H9 (cell line): ENCODE results near the gene AZI2. TPM values are rescaled to one million over a fixed set of nuclear protein-coding genes. Genes with fewer than 3 reads are reported as not detected.

Source experiments
- DNase-seq: peaks from one replicate; pipeline ENCODE4 v3.0.0-alpha.2; 2017
- H2AFZ ChIP-seq: one replicate; pipeline ENCODE4 v1.6.1; 2013; ENCODE audit warnings: mild to moderate bottlenecking, low read length, control low read depth, moderate library complexity
- H2AK5ac ChIP-seq: 2 replicates; pipeline ENCODE4 v1.6.1; 2013; ENCODE audit warnings: low read length, control low read depth, mixed read lengths; ENCODE audit not compliant: insufficient read length
- H2BK120ac ChIP-seq: one replicate; pipeline ENCODE4 v1.6.1; 2013; ENCODE audit warnings: low read depth, mild to moderate bottlenecking, low read length, control low read depth, inconsistent platforms; ENCODE audit not compliant: poor library complexity, severe bottlenecking
- H2BK12ac ChIP-seq: 2 replicates; pipeline ENCODE4 v1.6.1; 2013; ENCODE audit warnings: low read length, control low read depth, mixed read lengths, low read depth; ENCODE audit not compliant: insufficient read length
- H2BK15ac ChIP-seq: 2 replicates; pipeline ENCODE4 v1.6.1; 2013; ENCODE audit warnings: low read depth, low read length, control low read depth
- H2BK20ac ChIP-seq: one replicate; pipeline ENCODE4 v1.6.1; 2013; ENCODE audit warnings: low read depth, mild to moderate bottlenecking, low read length, control low read depth, inconsistent platforms; ENCODE audit not compliant: poor library complexity, severe bottlenecking
- H2BK5ac ChIP-seq: 2 replicates; pipeline ENCODE4 v1.6.1; 2013; ENCODE audit warnings: low read length, control low read depth, mixed read lengths; ENCODE audit not compliant: insufficient read length
- H3K14ac ChIP-seq: 2 replicates; pipeline ENCODE4 v1.6.1; 2013; ENCODE audit warnings: low read length, control low read depth; ENCODE audit not compliant: insufficient read depth
- H3K18ac ChIP-seq: 2 replicates; pipeline ENCODE4 v1.6.1; 2013; ENCODE audit warnings: low read depth, mild to moderate bottlenecking, mixed read lengths, low read length, control low read depth; ENCODE audit not compliant: insufficient read length
- H3K23ac ChIP-seq: 2 replicates; pipeline ENCODE4 v1.6.1; 2013; ENCODE audit warnings: low read length, control low read depth, mixed read lengths, low read depth; ENCODE audit not compliant: insufficient read length
- H3K23me2 ChIP-seq: 2 replicates; pipeline ENCODE4 v1.6.1; 2013; ENCODE audit warnings: low read depth, mild to moderate bottlenecking, mixed read lengths, low read length, control low read depth; ENCODE audit not compliant: insufficient read length, poor library complexity, severe bottlenecking
- H3K27ac ChIP-seq: 2 replicates; pipeline ENCODE4 v1.5.1; 2013; ENCODE audit warnings: low read length, control low read depth, mixed read lengths, low read depth; ENCODE audit not compliant: insufficient read length
- H3K27me3 ChIP-seq: 2 replicates; pipeline ENCODE4 v1.6.1; 2013; ENCODE audit warnings: low read length, control low read depth, inconsistent platforms; ENCODE audit not compliant: insufficient read depth
- H3K4ac ChIP-seq: 2 replicates; pipeline ENCODE4 v1.6.1; 2013; ENCODE audit warnings: low read depth, mild to moderate bottlenecking, control low read depth, inconsistent platforms, low read length, moderate library complexity
- H3K4me1 ChIP-seq: 2 replicates; pipeline ENCODE4 v1.6.1; 2013; ENCODE audit warnings: low read length, control low read depth, inconsistent platforms; ENCODE audit not compliant: insufficient read depth
- H3K4me2 ChIP-seq: 2 replicates; pipeline ENCODE4 v1.6.1; 2013; ENCODE audit warnings: low read length, control low read depth, mixed read lengths; ENCODE audit not compliant: insufficient read length, insufficient read depth
- H3K56ac ChIP-seq: 2 replicates; pipeline ENCODE4 v1.6.1; 2013; ENCODE audit warnings: low read depth, mild to moderate bottlenecking, mixed read lengths, low read length, control low read depth; ENCODE audit not compliant: insufficient read length
- H3K79me1 ChIP-seq: 2 replicates; pipeline ENCODE4 v1.6.1; 2013; ENCODE audit warnings: low read depth, mild to moderate bottlenecking, moderate library complexity, low read length, control low read depth, inconsistent platforms; ENCODE audit not compliant: insufficient read depth, poor library complexity, severe bottlenecking
- H3K79me2 ChIP-seq: 2 replicates; pipeline ENCODE4 v1.6.1; 2013; ENCODE audit warnings: low read length, control low read depth, inconsistent platforms; ENCODE audit not compliant: insufficient read depth
- H3K9ac ChIP-seq: 2 replicates; pipeline ENCODE4 v1.6.1; 2013; ENCODE audit warnings: low read length, control low read depth, mixed read lengths; ENCODE audit not compliant: insufficient read length; ENCODE audit errors: extremely low read depth
- H3K9me3 ChIP-seq: one replicate; pipeline ENCODE4 v1.6.1; 2013; ENCODE audit warnings: low read depth, low read length, inconsistent platforms; ENCODE audit not compliant: control insufficient read depth
- H3T11ph ChIP-seq: one replicate; pipeline ENCODE4 v1.6.1; 2013; ENCODE audit warnings: mild to moderate bottlenecking, low read length, control low read depth, inconsistent platforms
- H4K20me1 ChIP-seq: one replicate; pipeline ENCODE4 v1.6.1; 2013; ENCODE audit not compliant: control insufficient read depth, insufficient read length, insufficient read depth
- H4K5ac ChIP-seq: 2 replicates; pipeline ENCODE4 v1.6.1; 2013; ENCODE audit warnings: low read depth, mild to moderate bottlenecking, mixed read lengths, low read length, control low read depth; ENCODE audit not compliant: insufficient read length
- H4K8ac ChIP-seq: replicated peaks from 2 replicates; pipeline ENCODE4 v1.6.1; 2013; ENCODE audit warnings: low read length, control low read depth, mixed read lengths, low read depth; ENCODE audit not compliant: insufficient read length
- H4K91ac ChIP-seq: 2 replicates; pipeline ENCODE4 v1.6.1; 2013; ENCODE audit warnings: low read depth, mild to moderate bottlenecking, moderate library complexity, mixed read lengths, low read length, control low read depth; ENCODE audit not compliant: insufficient read length
- H3K27ac Mint-ChIP-seq, 3 experiments: 2 replicates in 2 of 3; 3 replicates in 1 of 3; pipeline ENCODE4 v1.8.0; 2020 to 2021; ENCODE audit warnings: mixed read lengths in 3 of 3, mild to moderate bottlenecking in 1 of 3, moderate library complexity in 1 of 3
- H3K27me3 Mint-ChIP-seq: 2 replicates; pipeline ENCODE4 v1.8.0; 2021; ENCODE audit warnings: low read depth, mild to moderate bottlenecking, moderate library complexity, mixed read lengths
- H3K36me3 Mint-ChIP-seq, 3 experiments: 2 replicates in 2 of 3; 3 replicates in 1 of 3; pipeline ENCODE4 v1.8.0; 2020 to 2021; ENCODE audit warnings: low read depth in 3 of 3, mixed read lengths in 3 of 3; ENCODE audit not compliant: insufficient read depth in 1 of 3
- H3K4me1 Mint-ChIP-seq, 2 experiments: 2 replicates each; pipeline ENCODE4 v1.8.0; 2020; ENCODE audit warnings: mixed read lengths in 2 of 2
- H3K4me3 Mint-ChIP-seq, 2 experiments: 2 replicates in 1 of 2; 3 replicates in 1 of 2; pipeline ENCODE4 v1.8.0; 2020 to 2021; ENCODE audit warnings: mild to moderate bottlenecking in 2 of 2, mixed read lengths in 2 of 2, moderate library complexity in 1 of 2
- H3K9me3 Mint-ChIP-seq, 2 experiments: 2 replicates in 1 of 2; 3 replicates in 1 of 2; pipeline ENCODE4 v1.8.0; 2020; ENCODE audit warnings: mild to moderate bottlenecking in 2 of 2, mixed read lengths in 2 of 2, moderate library complexity in 1 of 2
- CTCF ChIP-seq: fragments of 200-600 bp; sonication (generic); conservative IDR thresholded peaks from 3 replicates; pipeline ENCODE4 v1.8.0; 2021; ENCODE audit warnings: antibody characterized with exemption, mild to moderate bottlenecking
- total RNA-seq: library from RNA; stranded (reverse); gene quantifications from 2 replicates; pipeline ENCODE4 v1.2.1, GENCODE V29; 2021

AZI2 gene
- total RNA-seq, 1 experiment from 2014 or later, result 36.7 TPM

- Histone ChIP-seq H3K14ac (no peak overlapping the region), H3K56ac (no peak overlapping the region), H3T11ph (no peak overlapping the region), H3K4me1 (no peaks in the 10 kb centered on the region), H4K8ac (no peak overlapping the region), H3K79me1 (no peaks in the 10 kb centered on the region), H3K27me3 (no peaks in the 10 kb centered on the region), H2AK5ac (no peak overlapping the region), H4K20me1 (no peaks in the 10 kb centered on the region), H3K23ac (no peak overlapping the region), H4K91ac (no peak overlapping the region), H3K9ac (no peak overlapping the region), H2BK120ac (no peak overlapping the region), H2BK5ac (no peak overlapping the region), H3K4me2 (no peak overlapping the region), H3K27ac (no peak overlapping the region), H3K18ac (no peak overlapping the region), H3K4ac (no peak overlapping the region), H3K79me2 (no peaks in the 10 kb centered on the region), H3K23me2 (no peaks in the 10 kb centered on the region), H2BK12ac (no peak overlapping the region), H3K9me3 (no peaks in the 10 kb centered on the region), H4K5ac (no peak overlapping the region), H2BK15ac (no peak overlapping the region), H2AFZ (no peak overlapping the region), H2BK20ac (no peak overlapping the region)
- no peak for DNase-seq
- TF ChIP-seq CTCF, result no peak
- H3K36me3 Mint-ChIP-seq, result peaks cover 0 to 20% (median 18%) of the 10 kb centered on the region in 3 experiments; a peak in 4 of 7 replicates
- no peaks in the 10 kb centered on the region for H3K27me3 Mint-ChIP-seq
- no peak overlapping the region; a peak in 1 of 7 replicates for H3K27ac Mint-ChIP-seq
- H3K9me3 Mint-ChIP-seq, result no peaks in the 10 kb centered on the region
- no peak overlapping the region for H3K4me3 Mint-ChIP-seq
- peaks cover 7 to 9% of the 10 kb centered on the region in 2 experiments; a peak in 3 of 4 replicates for H3K4me1 Mint-ChIP-seq
These were observed 27.6 kb downstream of the AZI2 start for GRCh38 chr3:28320981-28321380.
